ENCODE data around the gene ETF1. TPM values are rescaled to one million over a fixed set of nuclear protein-coding genes. Genes with fewer than 3 reads are reported as not detected.
A peak's percentile ranks its signal among the peaks of the same experiment; 100 is the strongest.
"Not testable (repeated sequence)": the region's sequence is repeated elsewhere in the genome, so short reads cannot be mapped to it uniquely, and the experiment has no call there.

The ETF1 gene
- total RNA-seq, 1 experiment from 2014 or later, result 179 TPM

GRCh38 chr5:138514021-138514420, 29.0 kb downstream of the ETF1 start:
- Mint-ChIP-seq H3K36me3 (ENCODE audit: insufficient read depth, unreplicated experiment) (peaks cover 100% of the 10 kb centered on the region), H3K4me3 (ENCODE audit: unreplicated experiment) (no peak overlapping the region), H3K9me3 (ENCODE audit: unreplicated experiment) (no peaks in the 10 kb centered on the region), H3K4me1 (ENCODE audit: low read depth, unreplicated experiment) (peaks cover 15% of the 10 kb centered on the region), H3K27ac (ENCODE audit: unreplicated experiment) (no peak overlapping the region), H3K27me3 (ENCODE audit: insufficient read depth, unreplicated experiment) (no peaks in the 10 kb centered on the region)
- DNase-seq, result no peak
- TF ChIP-seq CTCF (IDR thresholded peaks at IDR 0.05; ENCODE audit: insufficient read depth in 1 of 2, low read depth in 1 of 2, low read length in 1 of 2, severe bottlenecking in 1 of 2, unreplicated experiment in 1 of 2), result no peak
- POLR2A ChIA-PET, result no interaction called here
- Histone ChIP-seq H3K27me3 (replicated peaks; ENCODE audit: control insufficient read depth, insufficient read depth, low read length) (no peaks in the 10 kb centered on the region), H3K4me1 (peaks cover 3% of the 10 kb centered on the region; the same call in 1 of the 2 replicates), H3K36me3 (ENCODE audit: control insufficient read depth, insufficient read depth, low read length) (peaks cover 5% of the 10 kb centered on the region), H3K9me3 (no peaks in the 10 kb centered on the region), H3K4me3 (ENCODE audit: low read depth, low read length) (no peak overlapping the region)
- intact Hi-C loops (cut with micrococcal nuclease; ENCODE audit: unreplicated experiment), result no loop called here
- CTCF ChIA-PET, result no interaction called here
- BruUV-seq (replicated peaks), result no TSS peak

DNA sequence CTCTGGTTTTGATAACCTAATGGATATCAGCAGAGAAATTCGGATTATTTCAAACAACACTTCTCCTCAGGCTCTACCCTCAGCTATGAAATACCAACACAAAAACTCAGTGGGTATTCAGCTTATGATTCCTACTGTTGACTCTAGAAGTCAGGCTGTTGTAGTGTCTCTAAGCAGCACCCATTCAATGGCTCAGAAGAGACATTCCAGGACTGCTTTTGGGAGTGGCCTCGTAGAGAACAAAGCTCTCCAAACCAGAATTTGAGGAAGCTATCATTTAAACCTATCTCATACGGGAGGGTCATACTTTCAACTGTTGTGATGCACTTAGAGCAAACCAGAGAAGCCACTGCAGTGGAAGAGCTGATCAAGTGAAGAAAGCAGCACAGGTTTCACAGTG, 34.1 kb downstream of the ETF1 start:
- Histone ChIP-seq H3K27me3 (replicated peaks; ENCODE audit: control insufficient read depth, insufficient read depth, low read length) (no peaks in the 10 kb centered on the region), H3K4me3 (ENCODE audit: low read depth, low read length) (no peak overlapping the region), H3K36me3 (ENCODE audit: control insufficient read depth, insufficient read depth, low read length) (no peaks in the 10 kb centered on the region; the same call in 1 of the 2 replicates), H3K4me1 (peaks cover 8% of the 10 kb centered on the region; the same call in 1 of the 2 replicates), H3K9me3 (no peaks in the 10 kb centered on the region)
- POLR2A ChIA-PET, result interaction anchor here (0.7 to 1.7 kb wide), 2 partner anchors 34 to 44 kb away, joined by 3 to 10 read pairs; partner anchors contain the start of genes EGR1 and ETF1
- Mint-ChIP-seq H3K27me3 (ENCODE audit: insufficient read depth, unreplicated experiment) (no peaks in the 10 kb centered on the region), H3K9me3 (ENCODE audit: unreplicated experiment) (no peaks in the 10 kb centered on the region), H3K27ac (ENCODE audit: unreplicated experiment) (peak overlapping the region; percentile 67), H3K4me1 (ENCODE audit: low read depth, unreplicated experiment) (peaks cover 14% of the 10 kb centered on the region), H3K4me3 (ENCODE audit: unreplicated experiment) (no peak overlapping the region), H3K36me3 (ENCODE audit: insufficient read depth, unreplicated experiment) (peaks cover 84% of the 10 kb centered on the region)
- no peak for TF ChIP-seq CTCF (IDR thresholded peaks at IDR 0.05; ENCODE audit: insufficient read depth in 1 of 2, low read depth in 1 of 2, low read length in 1 of 2, severe bottlenecking in 1 of 2, unreplicated experiment in 1 of 2)
- no TSS peak for BruUV-seq (replicated peaks)
- intact Hi-C loops (cut with micrococcal nuclease; ENCODE audit: unreplicated experiment), result no loop called here
- CTCF ChIA-PET, result interaction anchor here (0.6 to 1.4 kb wide), 3 partner anchors 16 to 60 kb away, joined by 3 to 4 read pairs (median 3); no protein-coding TSS in a partner anchor
- no peak for DNase-seq

DNA sequence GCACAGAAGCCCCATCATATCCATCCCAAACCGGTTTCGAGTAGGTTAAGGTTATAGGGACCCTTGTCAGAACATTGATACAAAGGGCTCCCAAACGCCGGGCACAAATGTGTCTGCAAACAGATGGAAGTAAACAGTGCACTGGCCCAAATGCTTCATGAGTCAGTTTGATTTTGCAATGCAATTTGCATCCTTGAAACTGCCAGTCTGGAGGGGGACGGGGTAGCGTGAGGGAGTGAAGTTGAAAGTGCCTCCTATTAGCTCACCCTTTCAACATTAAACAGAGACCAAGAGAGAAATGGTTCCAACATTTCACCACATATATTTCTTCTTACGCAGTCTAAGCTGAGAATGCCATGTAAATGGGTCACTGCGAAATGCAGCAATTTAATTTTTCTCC, 35.6 kb downstream of the ETF1 start:
- H3K4me3 ChIP-seq (ENCODE audit: low read depth, low read length); POLR2A ChIA-PET; intact Hi-C loops (cut with micrococcal nuclease; ENCODE audit: unreplicated experiment); H3K27ac Mint-ChIP-seq (ENCODE audit: unreplicated experiment); H3K4me1 ChIP-seq; H3K27me3 Mint-ChIP-seq (ENCODE audit: insufficient read depth, unreplicated experiment); CTCF ChIA-PET; H3K36me3 ChIP-seq (ENCODE audit: control insufficient read depth, insufficient read depth, low read length); H3K9me3 ChIP-seq; H3K9me3 Mint-ChIP-seq (ENCODE audit: unreplicated experiment); H3K4me3 Mint-ChIP-seq (ENCODE audit: unreplicated experiment); DNase-seq; H3K27me3 ChIP-seq (replicated peaks; ENCODE audit: control insufficient read depth, insufficient read depth, low read length): not testable (repeated sequence)
- BruUV-seq (replicated peaks), result TSS peak; percentile 35
- Mint-ChIP-seq H3K36me3 (ENCODE audit: insufficient read depth, unreplicated experiment) (peaks cover 78% of the 10 kb centered on the region), H3K4me1 (ENCODE audit: low read depth, unreplicated experiment) (peaks cover 19% of the 10 kb centered on the region)

Measured in Caco-2 (cell line).